Keratinocyte (primary cell): ENCODE results near the gene CUX1. TPM values are rescaled to one million over a fixed set of nuclear protein-coding genes. Genes with fewer than 3 reads are reported as not detected.

Experiments used
- DNase-seq: peaks from one replicate; pipeline ENCODE4 v3.0.0-alpha.2; 2011; ENCODE audit warnings: low read depth, missing footprints, low spot score
- FAIRE-seq: peaks from 2 replicates; lab custom pipeline; 2011; peaks lifted over from hg19 to GRCh38; lab: Jason Lieb, UNC
- H2AFZ ChIP-seq: 2 replicates; pipeline ENCODE4 v1.6.0; 2012; ENCODE audit warnings: low read length, control low read depth, inconsistent platforms; ENCODE audit not compliant: control insufficient read depth
- H3K27ac ChIP-seq: 2 replicates; pipeline ENCODE4 v1.5.1; 2011; ENCODE audit warnings: low read length; ENCODE audit not compliant: control insufficient read depth, insufficient read depth
- H3K27me3 ChIP-seq: 3 replicates; pipeline ENCODE4 v1.6.0; 2011; ENCODE audit warnings: low read length; ENCODE audit not compliant: control insufficient read depth, insufficient read depth; ENCODE audit errors: extremely low read depth
- H3K36me3 ChIP-seq, 2 experiments: 2 replicates in 1 of 2; 3 replicates in 1 of 2; pipeline ENCODE4 v1.5.1; 2011; ENCODE audit warnings: low read length in 2 of 2, mild to moderate bottlenecking in 1 of 2; ENCODE audit not compliant: control insufficient read depth in 2 of 2, insufficient read depth in 2 of 2; ENCODE audit errors: extremely low read depth in 1 of 2
- H3K4me1 ChIP-seq: 3 replicates; pipeline ENCODE4 v1.5.1; 2011; ENCODE audit warnings: low read length; ENCODE audit not compliant: control insufficient read depth, insufficient read depth; ENCODE audit errors: extremely low read depth
- H3K4me2 ChIP-seq: 3 replicates; pipeline ENCODE4 v1.6.0; 2011; ENCODE audit warnings: low read depth, low read length; ENCODE audit not compliant: control insufficient read depth, insufficient read depth; ENCODE audit errors: extremely low read depth
- H3K4me3 ChIP-seq, 3 experiments: fragments of 200-600 bp in 1 of 3; sonication (generic) in 1 of 3; 2 replicates in 2 of 3; 3 replicates in 1 of 3; pipeline ENCODE4 v1.5.1; 2011 to 2016; ENCODE audit warnings: low read length in 3 of 3, mild to moderate bottlenecking in 3 of 3, control low read depth in 2 of 3, inconsistent platforms in 1 of 3, low read depth in 1 of 3, mixed read lengths in 1 of 3, mixed run types in 1 of 3, moderate library complexity in 1 of 3; ENCODE audit not compliant: control insufficient read depth in 2 of 3, insufficient read depth in 2 of 3; ENCODE audit errors: extremely low read depth in 1 of 3
- H3K79me2 ChIP-seq: 2 replicates; pipeline ENCODE4 v1.6.0; 2012; ENCODE audit warnings: low read length; ENCODE audit not compliant: control insufficient read depth, insufficient read depth
- H3K9ac ChIP-seq: 3 replicates; pipeline ENCODE4 v1.6.0; 2011; ENCODE audit warnings: low read length; ENCODE audit not compliant: control insufficient read depth, insufficient read depth; ENCODE audit errors: extremely low read depth
- H3K9me1 ChIP-seq: 3 replicates; pipeline ENCODE4 v1.6.0; 2011; ENCODE audit warnings: low read length; ENCODE audit not compliant: control insufficient read depth, insufficient read depth; ENCODE audit errors: extremely low read depth
- H3K9me3 ChIP-seq: 2 replicates; pipeline ENCODE4 v1.5.1; 2012; ENCODE audit warnings: low read depth, low read length; ENCODE audit not compliant: control insufficient read depth
- H4K20me1 ChIP-seq: 3 replicates; pipeline ENCODE4 v1.6.0; 2011; ENCODE audit warnings: low read length; ENCODE audit not compliant: control insufficient read depth, insufficient read depth; ENCODE audit errors: extremely low read depth
- EZH2 ChIP-seq: IDR thresholded peaks from one replicate; pipeline ENCODE4 v1.6.1; 2012; ENCODE audit warnings: inconsistent platforms, mild to moderate bottlenecking, low read length, moderate library complexity
- dilution Hi-C: fragments of 300-500 bp; cut with MboI; formaldehyde crosslinking; loops from one replicate; pipeline ENCODE4 v1.7.0; 2020; ENCODE audit warnings: low sequenced_read_pairs; ENCODE audit not compliant: extremely low pct_ligation_motif_present
- polyA plus RNA-seq, 5 experiments: library from polyadenylated mRNA; depleted of rRNA in 3 of 5; stranded (reverse) in 3 of 5; stranded (forward) in 1 of 5; unstranded in 1 of 5; fragments of >200 nt; gene quantifications; 1 replicate in 1 of 5; 2 replicates in 3 of 5; 3 replicates in 1 of 5; pipeline versions ENCODE4 v1.2.1 to v1.2.3, GENCODE V29; 2011 to 2012; ENCODE audit warnings: missing spikeins in 2 of 5, low read depth in 1 of 5, low replicate concordance in 1 of 5
- TF ChIP-seq, protein P1 (sequence below), 3 experiments: IDR thresholded peaks in 1 of 3; conservative IDR thresholded peaks in 1 of 3; optimal IDR thresholded peaks in 1 of 3; 2 replicates in 2 of 3; 3 replicates in 1 of 3; pipeline versions ENCODE3 to v1.5.1; 2011; ENCODE audit warnings: low read length in 3 of 3, mild to moderate bottlenecking in 3 of 3, moderate library complexity in 2 of 3, control low read depth in 1 of 3, inconsistent platforms in 1 of 3; ENCODE audit not compliant: insufficient read depth in 2 of 3; ENCODE audit errors: extremely low read depth in 1 of 3

The CUX1 gene
- polyA plus RNA-seq, 1 donor (not counting 4 experiments of a cell fraction or from before 2014, with no cell fraction given) = 18.3 TPM

DNA sequence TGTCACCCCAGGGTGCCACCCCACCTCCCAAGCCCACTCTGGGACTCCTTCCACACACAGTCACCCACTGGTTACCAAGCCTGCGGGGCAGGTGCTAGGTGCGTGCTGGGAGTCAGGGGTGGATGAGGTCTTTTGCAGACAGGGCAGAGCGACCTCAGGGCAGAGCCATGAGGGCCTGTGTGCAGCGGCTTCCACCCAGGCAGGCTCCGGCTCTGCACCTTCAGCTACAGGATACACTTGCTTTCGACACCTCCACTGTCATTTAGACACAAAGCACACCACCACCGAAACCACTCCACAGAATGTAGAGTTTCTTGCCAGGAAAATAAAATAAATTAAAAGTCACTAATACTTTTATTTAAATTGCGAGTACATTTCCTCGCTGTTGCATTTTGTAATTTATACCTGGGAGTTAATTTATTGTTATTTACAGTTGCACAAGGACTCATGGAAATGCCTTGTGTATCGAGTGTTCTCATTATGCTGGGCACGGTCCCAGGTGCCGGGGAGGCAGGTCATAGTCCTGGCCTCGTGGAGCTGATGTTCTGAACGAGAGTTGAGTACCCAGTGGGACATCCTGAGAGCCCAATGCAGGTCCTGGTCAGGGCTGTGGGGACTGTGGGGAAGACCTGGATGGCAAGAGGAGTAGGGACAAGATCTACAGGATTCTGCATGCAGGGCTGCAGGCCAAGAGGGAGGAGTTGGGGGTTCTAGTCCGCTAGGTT is 127.8 kb downstream of the CUX1 start:
- FAIRE-seq (no peak), DNase-seq (no peak)
- Histone ChIP-seq H3K4me2 (no peak overlapping the region), H3K9me1 (peaks cover 2% of the 10 kb centered on the region), H3K27me3 (no peaks in the 10 kb centered on the region), H2AFZ (no peak overlapping the region), H3K79me2 (peaks cover 3% of the 10 kb centered on the region), H3K36me3 (peaks cover 0 to 2% of the 10 kb centered on the region in 2 experiments), H4K20me1 (peaks cover 3% of the 10 kb centered on the region), H3K9me3 (no peaks in the 10 kb centered on the region), H3K9ac (no peak overlapping the region), H3K27ac (no peak overlapping the region), H3K4me3 (no peak overlapping the region), H3K4me1 (peaks cover 24% of the 10 kb centered on the region)
- dilution Hi-C loops = no loop called here
- TF ChIP-seq EZH2 = no peak
- TF ChIP-seq, protein P1, sequence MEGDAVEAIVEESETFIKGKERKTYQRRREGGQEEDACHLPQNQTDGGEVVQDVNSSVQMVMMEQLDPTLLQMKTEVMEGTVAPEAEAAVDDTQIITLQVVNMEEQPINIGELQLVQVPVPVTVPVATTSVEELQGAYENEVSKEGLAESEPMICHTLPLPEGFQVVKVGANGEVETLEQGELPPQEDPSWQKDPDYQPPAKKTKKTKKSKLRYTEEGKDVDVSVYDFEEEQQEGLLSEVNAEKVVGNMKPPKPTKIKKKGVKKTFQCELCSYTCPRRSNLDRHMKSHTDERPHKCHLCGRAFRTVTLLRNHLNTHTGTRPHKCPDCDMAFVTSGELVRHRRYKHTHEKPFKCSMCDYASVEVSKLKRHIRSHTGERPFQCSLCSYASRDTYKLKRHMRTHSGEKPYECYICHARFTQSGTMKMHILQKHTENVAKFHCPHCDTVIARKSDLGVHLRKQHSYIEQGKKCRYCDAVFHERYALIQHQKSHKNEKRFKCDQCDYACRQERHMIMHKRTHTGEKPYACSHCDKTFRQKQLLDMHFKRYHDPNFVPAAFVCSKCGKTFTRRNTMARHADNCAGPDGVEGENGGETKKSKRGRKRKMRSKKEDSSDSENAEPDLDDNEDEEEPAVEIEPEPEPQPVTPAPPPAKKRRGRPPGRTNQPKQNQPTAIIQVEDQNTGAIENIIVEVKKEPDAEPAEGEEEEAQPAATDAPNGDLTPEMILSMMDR (optimal IDR thresholded peaks at IDR 0.05 in 1 of 3, IDR thresholded peaks at IDR 0.05 in 1 of 3, conservative IDR thresholded peaks at IDR 0.05 in 1 of 3; ENCODE audit: extremely low read depth in 1 of 3, insufficient read depth in 2 of 3, low read length in 3 of 3) = no peak

DNA sequence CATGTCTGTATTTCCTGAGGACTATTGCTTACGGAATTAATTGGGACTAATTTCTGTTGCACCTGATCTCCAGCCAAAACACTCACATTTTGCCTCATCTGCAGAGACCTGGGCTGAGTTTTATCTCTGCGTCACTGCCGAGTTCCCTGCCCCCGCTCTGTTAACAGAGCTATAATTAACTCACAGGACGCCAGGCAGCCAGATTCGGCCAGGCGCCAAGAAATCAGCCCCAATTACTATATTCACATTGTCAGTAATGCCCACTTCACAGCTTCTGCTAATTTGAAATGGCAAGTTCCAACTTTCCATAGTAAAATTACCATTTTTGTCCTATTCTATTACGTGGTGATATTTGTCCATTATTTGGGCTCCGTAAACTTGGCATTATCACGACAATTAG is 130.5 kb downstream of the CUX1 start:
- Histone ChIP-seq H3K79me2 (peaks cover 3% of the 10 kb centered on the region), H3K9me3 (no peaks in the 10 kb centered on the region), H3K4me3 (no peak overlapping the region), H3K4me2 (no peak overlapping the region), H2AFZ (no peak overlapping the region), H3K9ac (no peak overlapping the region), H3K36me3 (peaks cover 0 to 2% of the 10 kb centered on the region in 2 experiments), H3K27me3 (no peaks in the 10 kb centered on the region), H3K27ac (no peak overlapping the region), H3K9me1 (peaks cover 4% of the 10 kb centered on the region), H3K4me1 (peaks cover 3% of the 10 kb centered on the region), H4K20me1 (no peaks in the 10 kb centered on the region)
- DNase-seq (no peak), FAIRE-seq (no peak)
- dilution Hi-C loops = no loop called here
- TF ChIP-seq EZH2 = no peak
- TF ChIP-seq, protein P1 (optimal IDR thresholded peaks at IDR 0.05 in 1 of 3, IDR thresholded peaks at IDR 0.05 in 1 of 3, conservative IDR thresholded peaks at IDR 0.05 in 1 of 3; ENCODE audit: extremely low read depth in 1 of 3, insufficient read depth in 2 of 3, low read length in 3 of 3) = no peak
